Endometrial microvascular endothelial cells (primary cell): ENCODE measurements around the gene TBC1D22A. TPM values are rescaled to one million over a fixed set of nuclear protein-coding genes. Genes with fewer than 3 reads are reported as not detected.

Experiments used
- in situ Hi-C: cut with HindIII; loops from 2 replicates; pipeline ENCODE4 v1.10.0; 2017; ENCODE audit warnings: low sequenced_read_pairs, low pct_unique_long_range_greater_than_20kb; ENCODE audit errors: inconsistent ontology term
- total RNA-seq: library from RNA; depleted of rRNA; stranded (reverse); fragments of >200 nt; gene quantifications from one replicate; pipeline ENCODE4 v1.2.3, GENCODE V29; 2015; ENCODE audit errors: inconsistent ontology term

The TBC1D22A gene
- total RNA-seq, 1 donor from 2014 or later = 20.0 TPM

- in situ Hi-C loops = loop anchor here (25.0 kb wide), 1 partner anchor 518 kb away; no protein-coding TSS in a partner anchor
Observed at GRCh38 chr22:46844606-46845210, 82.3 kb downstream of the TBC1D22A start.

GRCh38 chr22:46845296-46846149 lies 83.1 kb downstream of the TBC1D22A start:
- in situ Hi-C loops = loop anchor here (25.0 kb wide), 1 partner anchor 517 kb away; no protein-coding TSS in a partner anchor

DNA sequence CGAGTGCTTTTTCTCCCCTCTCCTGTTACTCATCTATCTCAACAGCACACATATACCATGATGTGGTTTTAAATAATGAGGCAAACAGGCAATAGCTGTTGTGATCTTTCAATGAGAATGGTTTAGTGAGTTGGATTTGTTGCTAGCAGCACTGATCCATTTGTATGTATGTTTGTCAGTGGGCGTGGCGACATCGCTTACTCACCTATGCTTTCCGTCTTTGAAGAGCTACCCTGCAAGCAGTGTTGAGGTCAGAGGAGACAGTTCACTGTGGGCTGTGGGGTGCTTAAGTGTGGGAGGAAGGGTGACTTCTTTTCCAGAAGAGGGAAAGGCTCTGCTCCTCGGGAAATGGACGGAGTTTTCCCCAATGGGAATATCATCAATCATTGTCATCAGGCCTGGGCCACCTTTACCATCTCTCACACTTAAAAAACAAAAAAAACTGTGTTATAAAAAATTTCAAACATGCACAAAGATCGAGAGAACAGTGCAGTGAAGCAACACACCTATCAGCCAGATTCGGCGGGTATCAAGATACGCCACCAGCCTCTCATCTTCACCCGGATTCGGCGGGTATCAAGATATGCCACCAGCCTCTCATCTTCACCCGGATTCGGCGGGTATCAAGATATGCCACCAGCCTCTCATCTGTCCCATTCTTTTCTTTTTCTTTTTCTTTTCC lies 83.8 kb downstream of the TBC1D22A start:
- in situ Hi-C loops = loop anchor here (25.0 kb wide), 1 partner anchor 516 kb away; no protein-coding TSS in a partner anchor

- in situ Hi-C loops = loop anchor here (25.0 kb wide), 1 partner anchor 515 kb away; no protein-coding TSS in a partner anchor
Observed at GRCh38 chr22:46846832-46847355, 84.4 kb downstream of the TBC1D22A start.

GRCh38 chr22:46848197-46848596 lies 85.7 kb downstream of the TBC1D22A start:
- in situ Hi-C loops = loop anchor here (25.0 kb wide), 1 partner anchor 514 kb away; no protein-coding TSS in a partner anchor

DNA sequence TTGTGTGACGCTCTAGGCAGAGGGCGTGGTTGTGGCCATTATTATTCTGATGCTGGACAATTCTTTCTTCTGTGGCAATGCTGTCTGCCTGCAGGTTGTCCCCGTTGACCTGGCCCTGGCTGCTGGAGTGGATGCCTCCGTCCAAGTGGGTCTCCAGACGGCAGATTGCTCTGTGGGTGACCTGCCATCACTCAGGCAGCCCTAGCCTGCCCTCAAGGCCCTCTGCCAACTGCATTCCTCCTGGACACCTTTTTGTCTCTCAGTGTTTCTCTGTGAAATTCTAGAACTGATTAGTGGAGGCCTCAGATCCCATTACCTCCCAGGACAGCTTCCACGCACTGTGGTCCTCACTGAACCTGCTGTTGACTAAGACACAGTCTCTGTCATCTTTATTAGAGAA lies 86.7 kb downstream of the TBC1D22A start:
- in situ Hi-C loops = loop anchor here (25.0 kb wide), 1 partner anchor 513 kb away; no protein-coding TSS in a partner anchor

GRCh38 chr22:46849951-46850350 lies 87.5 kb downstream of the TBC1D22A start:
- in situ Hi-C loops = loop anchor here (25.0 kb wide), 1 partner anchor 512 kb away; no protein-coding TSS in a partner anchor

DNA sequence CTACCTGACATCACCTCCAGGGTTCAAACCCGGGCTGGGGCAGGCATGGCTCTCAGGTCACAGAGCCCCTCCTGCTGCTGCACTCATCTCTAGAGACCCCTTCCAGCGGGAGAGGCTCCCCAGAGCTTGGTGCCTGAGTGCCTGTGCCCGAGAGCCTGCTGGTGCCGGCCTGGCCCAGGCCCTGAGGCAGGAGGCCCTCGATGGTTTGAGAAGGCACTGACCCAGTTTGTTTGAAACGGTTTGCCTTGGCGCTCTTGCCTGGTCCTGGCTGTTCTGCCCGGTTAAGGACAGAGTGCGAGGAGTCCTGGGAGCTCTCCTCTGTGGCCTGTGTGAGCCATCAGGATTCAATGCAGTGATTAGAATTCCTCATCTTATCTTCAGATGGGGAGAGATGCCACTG lies 88.9 kb downstream of the TBC1D22A start:
- in situ Hi-C loops = no loop called here

DNA sequence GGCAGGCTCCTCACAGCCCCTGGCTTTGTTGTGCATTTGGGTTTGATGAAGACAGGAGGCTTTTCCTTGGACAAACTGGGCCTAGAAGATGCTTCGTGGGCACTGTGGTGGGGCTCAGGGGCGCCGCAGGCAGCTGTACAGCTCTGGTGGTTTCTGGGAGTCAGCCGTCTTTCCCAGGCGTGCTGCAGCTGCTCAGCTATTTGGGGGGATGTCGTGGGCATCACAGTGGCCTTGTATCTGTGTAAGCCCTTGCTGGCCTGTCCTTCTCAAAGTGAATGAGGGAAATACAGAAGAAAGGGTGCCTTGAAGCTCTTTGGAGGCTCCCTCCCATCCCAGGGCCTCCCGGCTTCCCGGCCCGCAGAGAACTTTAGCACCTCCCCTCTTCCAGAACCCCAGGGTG lies 89.5 kb downstream of the TBC1D22A start:
- in situ Hi-C loops = no loop called here

GRCh38 chr22:46852771-46853170 lies 90.3 kb downstream of the TBC1D22A start:
- in situ Hi-C loops = no loop called here

DNA sequence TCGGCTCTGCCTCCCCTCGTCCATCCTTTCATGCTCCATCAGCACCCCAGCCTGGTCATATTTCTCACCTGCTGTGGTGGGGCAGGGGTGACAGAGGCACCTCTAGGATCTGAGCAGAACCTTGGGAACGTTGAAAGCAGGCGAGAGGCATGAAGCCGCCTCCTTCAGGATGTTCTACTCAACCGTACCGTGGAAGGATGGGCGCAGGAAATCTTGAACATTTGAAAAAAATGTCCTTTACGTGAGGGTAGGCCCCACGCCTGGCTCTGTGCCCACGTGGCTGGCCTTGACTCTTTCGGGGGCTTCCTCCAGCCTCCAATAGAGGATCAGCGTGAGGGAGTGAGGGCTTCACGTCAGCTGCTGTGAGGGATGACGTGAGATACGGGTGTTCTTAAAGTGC lies 90.7 kb downstream of the TBC1D22A start:
- in situ Hi-C loops = no loop called here

- in situ Hi-C loops = no loop called here
Observed at GRCh38 chr22:46854125-46854870, 91.8 kb downstream of the TBC1D22A start.

GRCh38 chr22:46855681-46856080 lies 93.2 kb downstream of the TBC1D22A start:
- in situ Hi-C loops = no loop called here

- in situ Hi-C loops = no loop called here
Observed at GRCh38 chr22:46856661-46857060, 94.2 kb downstream of the TBC1D22A start.

- in situ Hi-C loops = no loop called here
Observed at GRCh38 chr22:46857142-46857884, 94.9 kb downstream of the TBC1D22A start.

DNA sequence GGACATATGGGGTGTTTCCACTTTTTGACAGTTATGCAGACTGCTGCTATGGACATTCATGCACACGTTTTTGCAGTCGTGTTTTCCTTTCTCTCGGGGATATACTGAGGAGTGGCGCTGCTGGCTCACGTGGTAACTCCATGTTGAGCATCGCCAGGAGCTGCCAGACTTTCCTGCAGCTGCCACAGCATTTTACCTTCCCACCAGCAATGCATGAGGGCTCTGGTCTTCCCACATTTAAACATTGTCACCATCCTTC lies 95.4 kb downstream of the TBC1D22A start:
- in situ Hi-C loops = no loop called here

GRCh38 chr22:46858181-46858771 lies 95.8 kb downstream of the TBC1D22A start:
- in situ Hi-C loops = no loop called here

- in situ Hi-C loops = no loop called here
Observed at GRCh38 chr22:46860562-46860961, 98.1 kb downstream of the TBC1D22A start.
